Mononuclear cell (primary cell): ENCODE results near the gene ADNP. TPM values are rescaled to one million over a fixed set of nuclear protein-coding genes. Genes with fewer than 3 reads are reported as not detected.

Experiments
- H3K27me3 ChIP-seq: 2 replicates; pipeline ENCODE4 v1.6.0; 2011; ENCODE audit warnings: low read length, control low read depth; ENCODE audit not compliant: insufficient read depth
- H3K4me1 ChIP-seq: 2 replicates; pipeline ENCODE4 v1.5.1; 2011; ENCODE audit warnings: mild to moderate bottlenecking, low read length, control low read depth; ENCODE audit not compliant: insufficient read depth
- H3K4me3 ChIP-seq: 2 replicates; pipeline ENCODE4 v1.5.1; 2011; ENCODE audit warnings: mild to moderate bottlenecking, low read length, moderate library complexity
- H3K9me3 ChIP-seq: 2 replicates; pipeline ENCODE4 v1.5.1; 2011; ENCODE audit warnings: low read depth, mild to moderate bottlenecking, control low read depth, low read length
- total RNA-seq: library from RNA; depleted of rRNA; stranded (reverse); fragments of >200 nt; gene quantifications from one replicate; pipeline ENCODE4 v1.2.3, GENCODE V29; 2012

ADNP gene
- total RNA-seq, 1 donor, result 44.5 TPM

- Histone ChIP-seq H3K4me3 (no peak overlapping the region), H3K4me1 (no peaks in the 10 kb centered on the region), H3K9me3 (no peaks in the 10 kb centered on the region), H3K27me3 (no peaks in the 10 kb centered on the region)
Observed at GRCh38 chr20:50874758-50875665, 56.2 kb downstream of the ADNP start.

DNA sequence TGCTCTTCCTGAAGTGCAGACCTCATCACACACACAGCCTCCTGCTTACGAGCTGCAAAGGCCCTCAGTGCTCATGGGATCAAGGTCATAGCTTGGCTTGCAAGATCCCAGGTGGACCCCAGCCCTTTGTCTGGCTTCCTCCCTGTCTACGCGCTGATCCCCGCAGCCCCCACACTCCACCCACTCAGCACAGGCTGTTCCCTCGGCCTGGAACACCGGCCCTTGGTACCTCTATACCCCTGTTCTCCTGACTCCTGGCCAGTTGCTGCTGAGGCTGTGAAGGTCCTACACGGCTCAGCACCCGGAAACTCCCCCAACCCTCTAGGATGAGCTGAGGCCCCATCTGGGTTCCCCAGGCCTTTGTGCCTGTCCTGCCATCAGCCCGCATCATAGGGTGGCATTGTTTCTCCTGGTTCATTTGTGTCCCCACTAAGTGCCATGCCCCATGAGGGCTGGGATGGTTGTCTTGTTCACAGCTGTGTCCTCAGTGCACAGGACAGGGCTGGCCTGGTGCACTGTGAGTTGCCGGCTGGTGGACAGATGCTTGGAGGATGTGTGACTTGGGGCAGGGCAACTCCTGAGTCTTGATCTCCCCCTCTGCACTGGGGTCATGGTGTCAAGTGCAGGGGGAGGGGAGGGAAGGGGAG is 57.0 kb downstream of the ADNP start:
- Histone ChIP-seq H3K9me3 (no peaks in the 10 kb centered on the region), H3K27me3 (no peaks in the 10 kb centered on the region), H3K4me3 (no peak overlapping the region), H3K4me1 (no peaks in the 10 kb centered on the region)

GRCh38 chr20:50873585-50873984 is 57.7 kb downstream of the ADNP start:
- Histone ChIP-seq H3K9me3 (no peaks in the 10 kb centered on the region), H3K27me3 (no peaks in the 10 kb centered on the region), H3K4me1 (no peaks in the 10 kb centered on the region), H3K4me3 (no peak overlapping the region)

DNA sequence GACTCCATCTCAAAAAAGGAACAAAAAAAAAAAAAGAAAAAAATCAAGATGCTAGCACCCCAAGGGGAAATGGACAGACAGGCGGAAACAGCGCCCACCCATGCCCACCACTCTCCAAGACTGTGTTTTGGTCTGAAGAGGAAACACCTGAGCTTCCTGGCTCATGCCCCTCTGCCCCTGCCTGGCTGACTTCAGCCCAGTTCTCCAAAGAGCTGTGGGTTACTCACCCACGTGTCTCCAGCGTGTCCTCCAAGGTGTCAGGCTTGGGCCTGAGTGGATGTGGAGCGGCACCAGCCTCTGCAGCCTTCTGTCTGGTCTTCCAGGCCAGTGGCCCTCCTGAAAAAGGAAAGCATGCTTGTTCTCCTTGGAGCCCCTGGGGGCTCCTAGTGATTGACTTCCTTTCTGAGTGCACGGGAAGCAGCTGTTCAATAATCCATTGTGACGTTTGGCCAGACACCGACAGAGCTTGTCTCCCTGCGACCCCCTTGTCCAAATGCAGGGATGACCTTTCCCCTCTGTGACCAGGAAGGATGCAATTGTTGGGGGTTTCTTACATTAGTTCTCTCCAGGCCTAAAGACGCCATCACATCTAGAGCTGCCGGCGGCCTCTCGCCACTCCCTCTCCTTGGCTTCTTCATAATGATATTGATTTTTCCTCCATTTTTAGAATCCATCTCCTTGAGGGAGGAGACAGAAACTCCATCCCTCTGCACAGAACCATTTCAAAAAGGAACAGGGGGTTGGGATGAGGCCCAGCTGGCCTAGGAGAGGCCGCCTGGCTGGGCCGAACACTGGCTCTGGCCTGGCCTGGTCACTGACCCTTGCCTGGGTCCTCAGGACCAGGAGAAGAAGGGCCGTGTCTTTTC is 58.4 kb downstream of the ADNP start:
- no peaks in the 10 kb centered on the region for H3K4me1 ChIP-seq
- H3K9me3 ChIP-seq, result no peaks in the 10 kb centered on the region
- H3K4me3 ChIP-seq, result no peak overlapping the region
- H3K27me3 ChIP-seq, result no peaks in the 10 kb centered on the region

- H3K27me3 ChIP-seq, result no peaks in the 10 kb centered on the region
- no peaks in the 10 kb centered on the region for H3K9me3 ChIP-seq
- no peaks in the 10 kb centered on the region for H3K4me1 ChIP-seq
- no peak overlapping the region for H3K4me3 ChIP-seq
Observed at GRCh38 chr20:50870561-50871161, 60.6 kb downstream of the ADNP start.

DNA sequence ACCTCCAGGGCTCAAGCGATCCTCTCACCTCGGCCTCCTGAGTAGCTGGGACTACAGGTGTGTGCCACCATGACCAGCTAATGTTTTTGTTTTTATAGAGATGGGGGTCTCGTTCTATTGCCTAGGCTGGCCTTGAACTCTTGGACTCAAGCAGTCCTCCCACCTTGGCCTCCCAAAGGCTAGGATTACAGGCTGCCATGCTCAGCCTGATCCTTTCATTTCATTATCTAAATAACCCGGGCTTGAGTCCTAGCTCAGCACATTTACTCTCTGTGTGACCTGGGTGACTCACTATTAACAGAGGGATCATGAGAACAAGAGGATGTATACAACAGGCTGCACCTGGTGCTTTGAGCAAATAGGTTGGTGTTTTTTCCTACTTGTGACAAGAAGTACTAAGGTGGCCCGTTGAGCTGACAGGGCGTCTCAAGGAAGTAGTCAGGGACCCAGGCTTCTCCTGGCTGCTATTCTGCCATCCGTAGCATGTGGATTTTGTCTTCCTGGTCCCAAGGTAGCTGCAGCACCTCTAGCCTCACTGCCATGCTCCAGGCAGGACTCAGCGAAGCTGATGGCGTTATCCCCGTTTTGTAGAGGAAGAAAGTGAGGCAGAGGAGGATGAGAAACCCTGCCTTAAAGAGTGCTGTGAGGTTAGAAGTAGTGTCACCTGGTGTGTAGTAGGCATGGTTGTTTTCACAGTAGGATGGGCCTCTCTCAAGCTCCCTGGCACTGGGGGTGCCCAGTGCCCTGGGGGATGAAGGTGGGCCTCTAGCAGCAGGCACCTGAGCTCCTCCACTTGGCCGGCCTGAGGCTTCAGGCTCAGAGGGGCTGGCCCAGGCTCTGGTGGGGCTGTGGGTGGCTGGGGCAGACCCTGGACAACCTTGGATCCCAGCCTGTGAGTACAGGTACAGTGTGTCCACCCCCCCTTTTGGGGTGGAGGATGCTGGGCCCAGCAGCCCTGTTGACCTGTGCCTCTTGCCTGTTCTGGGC is 62.4 kb downstream of the ADNP start:
- Histone ChIP-seq H3K4me3 (no peak overlapping the region), H3K4me1 (no peaks in the 10 kb centered on the region), H3K9me3 (no peaks in the 10 kb centered on the region), H3K27me3 (no peaks in the 10 kb centered on the region)

DNA sequence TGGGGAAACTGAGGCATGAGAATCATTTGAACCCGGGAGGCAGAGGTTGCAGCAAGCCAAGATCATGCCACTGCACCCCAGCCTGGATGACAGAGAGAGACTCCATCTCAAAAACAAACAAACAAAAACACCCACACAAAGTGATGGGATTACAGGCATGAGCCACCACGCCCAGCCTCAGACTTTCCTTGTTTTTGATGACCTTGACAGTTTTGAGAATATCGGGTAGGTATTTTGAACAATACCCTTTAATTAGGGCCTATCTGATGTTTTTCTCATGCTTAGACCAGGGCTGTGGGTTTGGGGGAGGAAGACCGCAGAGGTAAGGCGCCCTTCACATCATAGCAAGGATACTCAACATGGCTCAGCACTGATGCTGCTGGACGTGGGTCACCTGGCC is 63.4 kb downstream of the ADNP start:
- Histone ChIP-seq H3K4me3 (no peak overlapping the region), H3K27me3 (no peaks in the 10 kb centered on the region), H3K9me3 (no peaks in the 10 kb centered on the region), H3K4me1 (no peaks in the 10 kb centered on the region)

DNA sequence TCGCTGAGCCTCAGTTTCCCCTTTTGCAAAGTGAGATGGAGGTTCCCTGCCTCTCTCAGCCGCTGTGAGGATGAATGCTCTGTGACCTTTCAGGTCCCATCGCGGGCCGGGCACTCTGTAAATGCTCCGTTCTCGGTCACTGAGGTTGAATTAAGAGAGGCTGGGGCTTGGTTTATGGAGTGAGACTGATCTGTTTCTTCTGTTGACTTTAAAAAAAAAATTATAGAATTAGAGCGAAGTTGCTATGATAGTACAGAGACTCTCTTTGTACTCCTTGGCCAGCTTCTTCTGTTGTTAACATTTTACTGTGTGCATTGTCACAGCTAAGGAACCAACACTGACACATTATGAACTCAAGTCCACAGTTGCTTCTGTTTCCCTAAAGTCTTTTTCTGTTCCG is 64.4 kb downstream of the ADNP start:
- no peaks in the 10 kb centered on the region for H3K27me3 ChIP-seq
- H3K9me3 ChIP-seq, result no peaks in the 10 kb centered on the region
- no peaks in the 10 kb centered on the region for H3K4me1 ChIP-seq

GRCh38 chr20:50866036-50866685 is 65.1 kb downstream of the ADNP start:
- Histone ChIP-seq H3K4me1 (no peaks in the 10 kb centered on the region), H3K27me3 (no peaks in the 10 kb centered on the region), H3K9me3 (no peaks in the 10 kb centered on the region), H3K4me3 (no peak overlapping the region)

More for the DNA sequence above, 64.4 kb downstream of the ADNP start:
- no peak overlapping the region for H3K4me3 ChIP-seq

GRCh38 chr20:50865591-50865990 is 65.6 kb downstream of the ADNP start:
- no peaks in the 10 kb centered on the region for H3K27me3 ChIP-seq
- H3K9me3 ChIP-seq, result no peaks in the 10 kb centered on the region
- H3K4me3 ChIP-seq, result no peak overlapping the region
- no peaks in the 10 kb centered on the region for H3K4me1 ChIP-seq

- no peaks in the 10 kb centered on the region for H3K9me3 ChIP-seq
- no peaks in the 10 kb centered on the region for H3K27me3 ChIP-seq
- no peaks in the 10 kb centered on the region for H3K4me1 ChIP-seq
Observed at GRCh38 chr20:50865114-50865513, 66.1 kb downstream of the ADNP start.

DNA sequence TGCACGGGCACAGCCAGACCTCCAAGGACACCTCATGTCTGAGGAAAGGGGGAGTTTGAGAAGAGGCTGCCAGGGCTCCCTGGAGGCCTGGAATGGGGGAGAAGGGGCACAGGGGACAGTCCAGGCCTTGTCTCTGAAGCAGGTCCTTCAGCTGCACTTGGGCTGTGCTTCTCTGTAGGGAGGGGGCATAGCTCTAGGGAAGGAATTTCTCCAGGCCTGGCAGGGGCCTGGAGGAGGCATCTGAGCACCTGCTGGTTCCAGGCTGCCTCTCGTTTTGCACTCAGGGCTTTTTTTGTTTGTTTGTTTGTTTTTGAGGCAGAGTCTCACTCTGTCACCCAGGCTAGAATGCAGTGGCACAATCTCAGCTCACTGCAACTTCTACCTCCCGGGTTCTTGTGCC is 68.7 kb downstream of the ADNP start:
- Histone ChIP-seq H3K4me1 (no peaks in the 10 kb centered on the region), H3K4me3 (no peak overlapping the region), H3K27me3 (no peaks in the 10 kb centered on the region), H3K9me3 (no peaks in the 10 kb centered on the region)

More at GRCh38 chr20:50865114-50865513, 66.1 kb downstream of the ADNP start:
- H3K4me3 ChIP-seq, result no peak overlapping the region

- Histone ChIP-seq H3K4me3 (no peak overlapping the region), H3K4me1 (no peaks in the 10 kb centered on the region), H3K27me3 (no peaks in the 10 kb centered on the region), H3K9me3 (no peaks in the 10 kb centered on the region)
Observed at GRCh38 chr20:50861012-50861411, 70.2 kb downstream of the ADNP start.
